HepG2 (cell line): ENCODE results near the gene CD93.

ENCODE experiments used
- ARNT ChIP-seq: fragments of 450-650 bp; IDR thresholded peaks from 2 replicates; pipeline ENCODE4 v1.6.1; 2017
- KAT7 ChIP-seq: IDR thresholded peaks from 2 replicates; pipeline ENCODE4 v1.6.1; 2018; ENCODE audit warnings: borderline replicate concordance, missing compliant biosample characterization
- REXO4 ChIP-seq: sonication (generic); formaldehyde crosslinking; IDR thresholded peaks from 2 replicates; pipeline ENCODE4 v1.8.0; 2022; ENCODE audit warnings: missing genetic modification reagents, mild to moderate bottlenecking, borderline replicate concordance
- RFX5 ChIP-seq: IDR thresholded peaks from 2 replicates; pipeline ENCODE4 v1.6.1; 2011; ENCODE audit warnings: low read depth, low read length, improper control_type of control experiment
- TBL1XR1 ChIP-seq: fragments of 150-350 bp; IDR thresholded peaks from 2 replicates; pipeline ENCODE4 v1.6.1; 2014; ENCODE audit warnings: borderline replicate concordance, low read length; ENCODE audit not compliant: partially characterized antibody
- TF ChIP-seq, protein P1 (sequence below): sonication (generic); formaldehyde crosslinking; IDR thresholded peaks from 2 replicates; pipeline ENCODE4 v1.4.0; 2020; ENCODE audit warnings: missing genetic modification reagents

- TF ChIP-seq ARNT (no peak), REXO4 (CRISPR knock-in tag) (no peak), RFX5 (no peak), TBL1XR1 (no peak), KAT7 (CRISPR knock-in tag) (no peak)
- TF ChIP-seq, protein P1, sequence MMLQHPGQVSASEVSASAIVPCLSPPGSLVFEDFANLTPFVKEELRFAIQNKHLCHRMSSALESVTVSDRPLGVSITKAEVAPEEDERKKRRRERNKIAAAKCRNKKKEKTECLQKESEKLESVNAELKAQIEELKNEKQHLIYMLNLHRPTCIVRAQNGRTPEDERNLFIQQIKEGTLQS = no peak
Measured at GRCh38 chr20:23033918-23034317, 52.2 kb downstream of the CD93 start.
